Lung (tissue), 13 donors: ENCODE results near the gene PSMB10. TPM values are rescaled to one million over a fixed set of nuclear protein-coding genes. Genes with fewer than 3 reads are reported as not detected.

Source experiments
- ATAC-seq: fragments of 200-7000 bp; cut with Tn5 transposase; one replicate; pipeline ENCODE4 v1.9.1; 2020; ENCODE audit warnings: moderate number of reproducible peaks; ENCODE audit not compliant: insufficient read depth, low FRiP score
- DNase-seq, 3 donors: peaks; one replicate each; pipeline ENCODE4 v3.0.0-alpha.2; 2013 to 2017
- H3K27ac ChIP-seq, 2 donors: one replicate each; pipeline ENCODE4 v1.5.1; 2013; ENCODE audit warnings: mild to moderate bottlenecking in 2 of 2, moderate library complexity in 2 of 2, control low read depth in 1 of 2, inconsistent platforms in 1 of 2, low read depth in 1 of 2, low read length in 1 of 2
- H3K27me3 ChIP-seq, 3 donors: one replicate each; pipeline ENCODE4 v1.5.1; 2013; ENCODE audit warnings: low read length in 2 of 3; ENCODE audit not compliant: control insufficient read depth in 3 of 3, insufficient read depth in 3 of 3
- H3K36me3 ChIP-seq, 4 donors: one replicate each; pipeline ENCODE4 v1.5.1; 2013; ENCODE audit warnings: low read length in 4 of 4, mild to moderate bottlenecking in 1 of 4, moderate library complexity in 1 of 4; ENCODE audit not compliant: control insufficient read depth in 4 of 4, insufficient read depth in 4 of 4
- H3K4me1 ChIP-seq, 5 donors: one replicate each; pipeline ENCODE4 v1.5.1; 2013; ENCODE audit warnings: low read length in 5 of 5, mild to moderate bottlenecking in 2 of 5, moderate library complexity in 1 of 5; ENCODE audit not compliant: control insufficient read depth in 5 of 5, insufficient read depth in 5 of 5
- H3K4me3 ChIP-seq: one replicate; pipeline ENCODE4 v1.5.1; 2013; ENCODE audit warnings: mild to moderate bottlenecking, control low read depth, moderate library complexity
- H3K9ac ChIP-seq, 2 donors: one replicate each; pipeline ENCODE4 v1.5.1; 2013; ENCODE audit warnings: low read length in 2 of 2, control low read depth in 1 of 2; ENCODE audit not compliant: insufficient read depth in 1 of 2
- H3K9me3 ChIP-seq, 4 donors: one replicate each; pipeline ENCODE4 v1.5.1; 2013; ENCODE audit warnings: low read length in 3 of 4, mild to moderate bottlenecking in 1 of 4, moderate library complexity in 1 of 4; ENCODE audit not compliant: control insufficient read depth in 4 of 4, insufficient read depth in 3 of 4
- WGBS, 2 donors: extraction: QIAGEN DNeasy Blood & Tissue Kit; methylation state at CpG; one replicate each; pipeline ENCODE4 v1.1.7; 2013; 5-methylcytosine and 5-hydroxymethylcytosine counted together
- polyA plus RNA-seq, 2 donors: library from polyadenylated mRNA; stranded (reverse); fragments of 200-250 nt; gene quantifications; one replicate each; pipeline ENCODE4 v1.2.1, GENCODE V29; 2013
- small RNA-seq: library from RNA; depleted of rRNA; stranded (forward); fragments of <200 nt; gene quantifications from one replicate; pipeline ENCODE3, GENCODE V24; 2014; ENCODE audit warnings: low replicate concordance
- total RNA-seq, 2 donors: library from RNA; depleted of rRNA in 1 of 2; stranded (reverse); fragments of >200 nt in 1 of 2; gene quantifications; one replicate each; pipeline ENCODE4 v1.2.1, GENCODE V29; 2014 to 2021
- TF ChIP-seq, protein P1 (sequence below): IDR thresholded peaks from 2 replicates; pipeline ENCODE4 v1.5.1; 2012; ENCODE audit warnings: mild to moderate bottlenecking; ENCODE audit errors: control extremely low read depth, extremely low read depth
- donor health status: control.
- donor health status: control.
- donor health status: Bipolar disorder and iron deficiency.
- donor health status: healthy.
- donor health status: DM: yes; HTN: yes; CAD: no.

PSMB10 gene
- total and polyA plus RNA-seq, 4 donors: 36.6 to 186 (median 112) TPM

DNA sequence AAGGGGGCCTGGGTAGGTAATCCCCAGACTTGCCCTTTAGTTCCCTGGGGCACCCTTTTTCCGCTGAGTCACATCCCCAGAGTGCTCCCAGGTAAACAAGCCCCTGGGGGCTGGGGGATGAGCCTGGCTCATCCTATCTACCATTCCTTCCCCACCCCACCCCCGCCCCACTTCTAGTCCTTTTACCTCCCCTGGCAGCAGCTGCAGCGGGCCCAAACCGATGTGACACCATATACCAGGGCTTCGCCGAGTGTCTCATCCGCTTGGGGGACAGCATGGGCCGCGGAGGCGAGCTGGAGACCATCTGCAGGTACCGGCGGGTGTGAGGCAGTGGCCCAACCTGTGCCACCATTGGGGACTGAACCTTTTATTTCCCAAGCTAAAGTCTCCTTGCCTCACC, 51.1 kb downstream of the PSMB10 start:
- Histone ChIP-seq H3K4me1 (peaks cover 0 to 11% (median 3%) of the 10 kb centered on the region in 5 donors), H3K9me3 (no peaks in the 10 kb centered on the region), H3K4me3 (no peak overlapping the region), H3K9ac (no peak overlapping the region), H3K27me3 (no peaks in the 10 kb centered on the region), H3K36me3 (peaks cover 4 to 41% (median 24%) of the 10 kb centered on the region in 4 donors), H3K27ac (no peak overlapping the region)
- ATAC-seq (no peak), DNase-seq (no peak)
- 91 to 97% methylated on average over 11 to 12 of the region's 12 CpGs for WGBS, 2 donors
- TF ChIP-seq, protein P1, sequence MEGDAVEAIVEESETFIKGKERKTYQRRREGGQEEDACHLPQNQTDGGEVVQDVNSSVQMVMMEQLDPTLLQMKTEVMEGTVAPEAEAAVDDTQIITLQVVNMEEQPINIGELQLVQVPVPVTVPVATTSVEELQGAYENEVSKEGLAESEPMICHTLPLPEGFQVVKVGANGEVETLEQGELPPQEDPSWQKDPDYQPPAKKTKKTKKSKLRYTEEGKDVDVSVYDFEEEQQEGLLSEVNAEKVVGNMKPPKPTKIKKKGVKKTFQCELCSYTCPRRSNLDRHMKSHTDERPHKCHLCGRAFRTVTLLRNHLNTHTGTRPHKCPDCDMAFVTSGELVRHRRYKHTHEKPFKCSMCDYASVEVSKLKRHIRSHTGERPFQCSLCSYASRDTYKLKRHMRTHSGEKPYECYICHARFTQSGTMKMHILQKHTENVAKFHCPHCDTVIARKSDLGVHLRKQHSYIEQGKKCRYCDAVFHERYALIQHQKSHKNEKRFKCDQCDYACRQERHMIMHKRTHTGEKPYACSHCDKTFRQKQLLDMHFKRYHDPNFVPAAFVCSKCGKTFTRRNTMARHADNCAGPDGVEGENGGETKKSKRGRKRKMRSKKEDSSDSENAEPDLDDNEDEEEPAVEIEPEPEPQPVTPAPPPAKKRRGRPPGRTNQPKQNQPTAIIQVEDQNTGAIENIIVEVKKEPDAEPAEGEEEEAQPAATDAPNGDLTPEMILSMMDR: no peak

- H3K27me3 ChIP-seq: no peaks in the 10 kb centered on the region
- H3K4me3 ChIP-seq: no peak within 1 kb of the TSS
- H3K9me3 ChIP-seq: no peaks in the 10 kb centered on the region
- peak within 1 kb of the TSS; percentile 36 to 53 for H3K27ac ChIP-seq
- peaks cover 0 to 11% (median 3%) of the 10 kb centered on the region in 5 donors for H3K4me1 ChIP-seq
- whole genome bisulfite sequencing, 2 donors: 47 to 78% methylated on average over 22 of the region's 22 CpGs
- peaks cover 5 to 49% (median 33%) of the 10 kb centered on the region in 4 donors for H3K36me3 ChIP-seq
- ATAC-seq (peak; percentile 84), DNase-seq (peak; percentile 92 to 94 (median 92))
- no peak within 1 kb of the TSS for H3K9ac ChIP-seq
- TF ChIP-seq, protein P1: no peak
Observed at GRCh38 chr16:67884684-67885083, 52.0 kb downstream of the PSMB10 start, which contains the start of gene NRN1L. Gene NRN1L (plus strand): TSS chr16:67884885. CDS start chr16:67884904, 19 bp downstream.

Small RNAs within 50 kb of the gene (small RNA-seq; reads per million reads assigned to genes)
- not detected for gene NRN1L

Other genes starting within 250 kb of the PSMB10 start
- gene GFOD2, start 217.5 kb downstream of the PSMB10 start, total RNA-seq: 10 to 100 TPM; 18.4 to 26.3 TPM
- 10 to 100 TPM; 10.1 to 13.7 TPM for gene GFOD2, start 217.5 kb downstream of the PSMB10 start, polyA plus RNA-seq
- gene RANBP10, start 130.3 kb downstream of the PSMB10 start, total RNA-seq: 10 to 100 TPM; 18.8 to 23.0 TPM
- 1 to 10 TPM; 6.7 to 9.7 TPM for gene RANBP10, start 130.3 kb downstream of the PSMB10 start, polyA plus RNA-seq
- gene TSNAXIP1, start 130.0 kb downstream of the PSMB10 start, total RNA-seq: 1 to 10 TPM; 5.0 to 8.7 TPM
- 1 to 10 TPM; 4.1 to 5.0 TPM for gene TSNAXIP1, start 130.0 kb downstream of the PSMB10 start, polyA plus RNA-seq
- gene THAP11, start 94.5 kb downstream of the PSMB10 start, total RNA-seq: 10 to 100 TPM; 27.8 to 31.1 TPM
- gene THAP11, start 94.5 kb downstream of the PSMB10 start, polyA plus RNA-seq: 10 to 100 TPM in 1 of 2 donors, 1 to 10 TPM in 1; 9.6 to 21.5 TPM
- 10 to 100 TPM; 49.7 to 98.9 TPM for gene NUTF2, start 89.9 kb downstream of the PSMB10 start, total RNA-seq
- gene NUTF2, start 89.9 kb downstream of the PSMB10 start, polyA plus RNA-seq: 100 to 1,000 TPM; 104 to 164 TPM
- gene CENPT, start 89.2 kb downstream of the PSMB10 start, total RNA-seq: 10 to 100 TPM; 28.5 to 35.4 TPM
- gene CENPT, start 89.2 kb downstream of the PSMB10 start, polyA plus RNA-seq: 10 to 100 TPM; 30.6 to 47.5 TPM
- 10 to 100 TPM; 41.9 to 60.5 TPM for gene EDC4, start 63.8 kb downstream of the PSMB10 start, total RNA-seq
- 10 to 100 TPM; 33.5 to 37.0 TPM for gene EDC4, start 63.8 kb downstream of the PSMB10 start, polyA plus RNA-seq
- 1 to 10 TPM; 2.1 to 5.8 TPM for gene NRN1L, start 52.0 kb downstream of the PSMB10 start, total RNA-seq
- gene NRN1L, start 52.0 kb downstream of the PSMB10 start, polyA plus RNA-seq: 1 to 10 TPM; 1.1 to 5.0 TPM
- 10 to 100 TPM; 11.8 to 32.9 TPM for gene PSKH1, start 43.6 kb downstream of the PSMB10 start, total RNA-seq
- gene PSKH1, start 43.6 kb downstream of the PSMB10 start, polyA plus RNA-seq: 10 to 100 TPM; 17.9 to 24.5 TPM
- gene CTRL, start 5.0 kb downstream of the PSMB10 start, total RNA-seq: 1 to 10 TPM in 1 of 2 donors, not detected in 1; 2.0 TPM
- gene CTRL, start 5.0 kb downstream of the PSMB10 start, polyA plus RNA-seq: 1 to 10 TPM; 1.0 to 2.5 TPM
- 10 to 100 TPM in 1 of 2 donors, 1 to 10 TPM in 1; 8.4 to 43.9 TPM for gene LCAT, start 7.3 kb upstream of the PSMB10 start, total RNA-seq
- gene LCAT, start 7.3 kb upstream of the PSMB10 start, polyA plus RNA-seq: 10 to 100 TPM; 11.8 to 32.1 TPM
- 100 to 1,000 TPM in 1 of 2 donors, 10 to 100 TPM in 1; 91.9 to 103 TPM for gene SLC12A4, start 31.8 kb upstream of the PSMB10 start, total RNA-seq
- 10 to 100 TPM; 32.9 to 39.8 TPM for gene SLC12A4, start 31.8 kb upstream of the PSMB10 start, polyA plus RNA-seq
- under 1 TPM; 0.40 to 0.51 TPM for gene DPEP3, start 43.6 kb upstream of the PSMB10 start, total RNA-seq
- gene DPEP3, start 43.6 kb upstream of the PSMB10 start, polyA plus RNA-seq: under 1 TPM in 1 of 2 donors, not detected in 1; 0.16 TPM
- 10 to 100 TPM in 1 of 2 donors, 1 to 10 TPM in 1; 9.2 to 12.2 TPM for gene DPEP2, start 62.6 kb upstream of the PSMB10 start, total RNA-seq
- gene DPEP2, start 62.6 kb upstream of the PSMB10 start, polyA plus RNA-seq: 10 to 100 TPM; 11.8 to 20.4 TPM
- not detected for gene DPEP2NB, start 79.1 kb upstream of the PSMB10 start, total RNA-seq
- gene DPEP2NB, start 79.1 kb upstream of the PSMB10 start, polyA plus RNA-seq: not detected
- 10 to 100 TPM in 1 of 2 donors, 1 to 10 TPM in 1; 6.6 to 12.5 TPM for gene DDX28, start 86.4 kb upstream of the PSMB10 start, total RNA-seq
- 10 to 100 TPM in 1 of 2 donors, 1 to 10 TPM in 1; 9.4 to 14.5 TPM for gene DDX28, start 86.4 kb upstream of the PSMB10 start, polyA plus RNA-seq
- 10 to 100 TPM; 14.2 to 17.1 TPM for gene DUS2, start 86.4 kb upstream of the PSMB10 start, total RNA-seq
- 10 to 100 TPM in 1 of 2 donors, 1 to 10 TPM in 1; 8.1 to 13.2 TPM for gene DUS2, start 86.4 kb upstream of the PSMB10 start, polyA plus RNA-seq
- gene NFATC3, start 148.5 kb upstream of the PSMB10 start, total RNA-seq: 10 to 100 TPM; 56.0 to 69.6 TPM
- gene NFATC3, start 148.5 kb upstream of the PSMB10 start, polyA plus RNA-seq: 10 to 100 TPM; 13.5 to 15.5 TPM